ENCODE data around the gene GSTA5.
"Not testable (repeated sequence)": the region's sequence is repeated elsewhere in the genome, so short reads cannot be mapped to it uniquely, and the experiment has no call there.

The GSTA5 gene

DNA sequence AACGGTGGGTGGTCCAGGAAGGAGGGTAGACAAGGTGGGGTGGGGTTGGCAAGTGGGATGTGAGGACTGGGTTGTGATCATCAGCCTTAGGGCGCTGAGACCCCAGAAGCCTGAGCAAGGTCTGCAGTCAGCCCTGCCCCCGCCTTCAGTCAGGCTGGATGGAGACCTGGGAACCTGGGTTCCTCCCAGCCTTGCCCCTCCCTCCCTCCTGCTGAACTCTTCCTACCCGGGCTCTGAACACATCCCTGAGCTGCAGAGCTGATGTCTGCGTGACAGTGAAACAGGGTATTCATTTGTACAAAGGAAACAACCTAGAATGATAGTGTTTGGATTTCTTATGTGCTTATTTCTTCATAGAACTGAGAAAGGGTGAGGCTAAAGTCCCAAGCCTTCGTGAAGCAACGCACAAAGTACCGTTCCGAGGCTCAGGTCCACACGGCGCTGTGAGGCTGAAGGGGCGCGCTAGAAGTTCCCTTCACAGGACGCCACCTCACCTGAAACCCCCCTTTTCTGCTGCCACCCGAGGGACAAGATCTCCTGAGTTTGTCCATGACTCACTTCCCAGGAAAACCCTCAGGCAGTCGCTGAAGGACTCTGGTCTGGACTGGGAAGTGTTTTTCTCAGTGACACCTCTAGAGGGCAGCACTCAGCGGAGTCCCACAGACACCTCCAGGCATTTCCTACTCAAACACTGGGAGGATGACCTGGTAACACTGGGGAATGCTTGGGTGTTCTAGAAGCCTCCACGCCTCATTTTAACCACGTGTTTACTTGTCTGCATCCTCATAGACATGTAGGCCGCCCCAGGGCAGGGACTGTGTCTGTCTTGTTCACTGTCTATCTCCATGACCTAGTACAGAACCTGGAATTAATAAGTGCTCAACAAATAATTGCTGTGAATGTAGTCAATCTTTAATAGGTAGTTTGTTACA lies 1.2 kb downstream of the GSTA5 start:
- DNase-seq (ENCODE audit: insufficient read length, low spot score) (peak; percentile 74), FAIRE-seq (peak; percentile 31)

DNA sequence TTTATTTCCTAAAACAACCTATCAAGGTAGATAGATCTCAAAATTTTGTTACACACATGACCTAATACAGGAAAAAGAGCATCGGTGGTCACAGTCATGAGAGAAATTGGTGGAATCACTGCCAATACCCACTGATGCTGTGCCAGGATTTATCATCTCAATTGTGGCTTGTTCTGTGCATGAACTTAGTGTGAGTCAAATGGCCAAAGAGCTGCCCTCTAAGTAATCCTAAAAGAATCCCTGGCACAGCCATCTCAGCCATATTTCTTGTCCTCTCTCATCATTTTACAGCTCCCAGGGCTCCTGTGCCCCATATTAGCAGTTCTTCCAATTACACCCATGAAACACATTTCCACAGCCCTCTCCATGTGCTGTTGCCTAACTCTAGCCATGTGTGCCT lies 6.1 kb downstream of the GSTA5 start:
- DNase-seq (ENCODE audit: insufficient read length, low spot score) (no peak), FAIRE-seq (no peak)

DNA sequence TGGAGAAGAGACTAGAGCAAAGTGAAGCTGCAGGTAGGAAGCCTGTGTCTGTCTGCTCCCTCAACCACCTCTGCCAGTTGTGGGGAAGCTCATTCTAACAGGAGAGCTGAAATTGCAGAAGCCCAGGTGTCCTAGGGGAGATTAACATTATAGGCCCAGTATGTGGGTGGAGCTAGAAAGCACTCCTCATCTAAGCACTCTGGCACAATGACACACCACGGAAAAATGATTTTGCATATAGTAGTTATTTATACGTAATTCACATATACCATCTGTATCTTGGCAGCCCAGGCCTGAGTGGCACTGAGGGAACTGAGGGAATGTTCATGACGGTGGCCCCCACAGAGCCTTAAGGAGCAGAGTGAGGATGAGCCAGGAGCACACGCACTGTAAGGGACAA lies 9.7 kb downstream of the GSTA5 start:
- not testable (repeated sequence) for FAIRE-seq; DNase-seq (ENCODE audit: insufficient read length, low spot score)

DNA sequence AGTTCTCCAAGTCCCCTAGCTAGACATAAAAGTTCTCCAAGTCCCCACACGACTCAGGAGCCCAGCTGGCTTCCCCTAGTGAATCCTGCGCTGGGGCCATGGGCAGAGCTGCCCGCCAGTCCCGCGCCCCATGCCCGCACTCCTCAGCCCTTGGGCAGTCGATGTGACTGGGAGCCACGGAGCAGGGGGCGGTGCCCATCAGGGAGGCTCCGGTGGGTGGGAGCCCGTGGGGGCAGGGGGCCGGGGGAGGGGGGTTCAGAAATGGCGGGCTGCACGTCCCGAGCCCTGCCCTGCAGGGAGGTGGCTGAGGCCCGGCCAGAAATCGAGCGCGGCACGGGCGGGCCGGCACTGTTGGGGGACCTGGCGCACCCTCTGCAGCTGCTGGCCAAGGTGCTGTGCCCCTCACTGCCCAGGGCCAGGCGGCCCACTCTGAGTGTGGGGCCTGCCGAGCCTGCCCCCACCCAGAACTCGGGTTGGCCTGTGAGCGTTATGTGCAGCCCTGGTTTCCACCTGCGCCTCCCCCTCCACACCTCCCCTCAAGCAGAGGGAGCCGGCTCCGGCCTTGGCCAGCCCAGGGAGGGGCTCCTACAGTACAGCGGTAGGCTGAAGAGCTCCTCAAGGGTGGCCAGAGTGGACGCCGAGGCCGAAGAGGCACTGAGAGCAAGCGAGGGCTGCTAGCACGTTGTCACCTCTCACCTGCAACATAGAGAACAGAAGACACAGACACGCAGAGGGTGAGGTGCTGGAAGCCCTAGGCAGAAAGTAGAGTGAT lies 11.4 kb downstream of the GSTA5 start:
- FAIRE-seq = no peak
- DNase-seq (ENCODE audit: insufficient read length, low spot score) = no peak

DNA sequence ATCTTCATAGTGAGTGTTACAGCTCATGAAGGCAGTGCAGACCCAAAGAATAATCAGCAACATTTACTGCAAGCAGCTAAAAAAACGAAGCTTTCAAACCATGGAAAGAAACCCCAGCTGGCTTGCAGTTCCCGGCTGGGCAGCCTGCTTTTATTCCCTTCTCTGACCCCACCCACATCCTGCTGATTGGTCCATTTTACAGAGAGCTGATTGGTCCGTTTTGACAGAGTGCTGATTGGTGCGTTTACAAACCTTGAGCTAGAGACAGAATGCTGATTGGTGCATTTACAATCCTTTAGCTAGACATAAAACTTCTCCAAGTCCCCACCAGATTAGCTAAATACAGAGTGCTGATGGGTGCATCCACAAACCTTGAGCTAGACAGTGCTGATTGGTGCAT lies 12.0 kb downstream of the GSTA5 start:
- DNase-seq (ENCODE audit: insufficient read length, low spot score); FAIRE-seq: not testable (repeated sequence)

DNA sequence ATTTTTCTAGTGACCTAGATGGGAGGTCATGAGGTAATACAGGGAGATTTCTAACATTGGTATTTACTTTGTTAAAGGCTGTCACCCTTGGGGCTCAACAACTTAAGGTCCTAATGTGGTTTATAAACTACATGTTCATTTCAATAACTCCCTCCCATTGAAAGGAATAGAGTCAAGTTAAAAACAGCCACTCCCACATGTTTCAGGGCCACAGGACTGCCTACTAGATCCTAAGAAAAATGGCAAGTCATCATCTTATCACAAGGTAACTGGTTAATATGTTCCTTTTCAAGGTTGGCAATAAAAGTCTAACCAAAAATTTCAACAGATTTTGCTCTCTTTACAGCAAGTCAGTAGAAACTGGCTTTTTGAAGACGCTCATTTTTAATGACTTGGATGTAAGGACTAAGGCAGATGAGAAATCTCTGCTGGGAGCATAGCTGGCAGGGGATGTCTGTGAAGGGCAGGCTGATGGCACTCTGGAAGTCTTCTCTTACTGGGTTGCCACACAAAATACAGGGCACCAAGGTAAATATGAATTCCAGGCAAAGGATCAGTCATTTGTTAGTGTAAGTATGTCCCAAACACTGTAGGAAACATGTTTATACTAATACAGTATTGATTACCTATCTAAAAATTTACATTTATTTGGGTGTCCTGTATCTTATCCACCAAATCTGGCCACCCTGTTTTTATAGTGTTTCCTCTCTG lies 13.4 kb downstream of the GSTA5 start:
- FAIRE-seq = not testable (repeated sequence)

DNA sequence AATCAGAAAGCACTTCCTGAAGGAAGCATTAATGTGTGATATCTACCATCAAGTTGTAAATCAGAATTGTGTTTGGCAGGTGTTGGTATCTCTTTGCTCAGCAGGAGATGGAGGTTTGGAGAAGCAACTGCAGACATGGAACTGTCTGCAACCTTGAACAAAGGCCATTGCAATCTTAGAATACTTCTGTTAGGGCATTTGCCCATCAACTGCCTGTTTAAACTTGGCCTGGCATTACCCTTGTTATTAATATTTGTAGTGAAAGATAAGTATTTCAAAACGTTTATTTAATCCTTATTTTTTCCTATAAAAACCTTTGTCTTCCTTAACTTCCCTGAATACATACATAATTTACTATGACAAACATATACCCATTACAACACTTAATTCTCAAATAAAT lies 14.1 kb downstream of the GSTA5 start:
- DNase-seq (ENCODE audit: insufficient read length, low spot score) (no peak), FAIRE-seq (no peak)

More for the DNA sequence above, 13.4 kb downstream of the GSTA5 start:
- DNase-seq (ENCODE audit: insufficient read length, low spot score) = not testable (repeated sequence)

DNA sequence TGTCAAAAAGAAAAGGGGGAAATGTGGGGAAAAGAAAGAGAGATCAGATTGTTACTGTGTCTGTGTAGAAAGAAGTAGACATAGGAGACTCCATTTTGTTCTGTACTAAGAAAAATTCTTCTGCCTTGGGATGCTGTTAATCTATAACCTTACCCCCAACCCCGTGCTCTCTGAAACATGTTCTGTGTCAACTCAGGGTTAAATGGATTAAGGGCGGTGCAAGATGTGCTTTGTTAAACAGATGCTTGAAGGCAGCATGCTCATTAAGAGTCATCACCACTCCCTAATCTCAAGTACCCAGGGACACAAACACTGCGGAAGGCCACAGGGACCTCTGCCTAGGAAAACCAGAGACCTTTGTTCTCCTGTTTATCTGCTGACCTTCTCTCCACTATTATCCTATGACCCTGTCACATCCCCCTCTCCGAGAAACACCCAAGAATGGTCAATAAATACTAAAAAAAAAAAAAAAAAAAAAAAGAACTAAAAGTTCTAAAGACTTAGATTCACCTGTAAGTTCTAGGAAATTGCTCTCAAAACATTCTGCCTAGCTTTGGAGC lies 14.6 kb downstream of the GSTA5 start:
- not testable (repeated sequence) for DNase-seq (ENCODE audit: insufficient read length, low spot score)

DNA sequence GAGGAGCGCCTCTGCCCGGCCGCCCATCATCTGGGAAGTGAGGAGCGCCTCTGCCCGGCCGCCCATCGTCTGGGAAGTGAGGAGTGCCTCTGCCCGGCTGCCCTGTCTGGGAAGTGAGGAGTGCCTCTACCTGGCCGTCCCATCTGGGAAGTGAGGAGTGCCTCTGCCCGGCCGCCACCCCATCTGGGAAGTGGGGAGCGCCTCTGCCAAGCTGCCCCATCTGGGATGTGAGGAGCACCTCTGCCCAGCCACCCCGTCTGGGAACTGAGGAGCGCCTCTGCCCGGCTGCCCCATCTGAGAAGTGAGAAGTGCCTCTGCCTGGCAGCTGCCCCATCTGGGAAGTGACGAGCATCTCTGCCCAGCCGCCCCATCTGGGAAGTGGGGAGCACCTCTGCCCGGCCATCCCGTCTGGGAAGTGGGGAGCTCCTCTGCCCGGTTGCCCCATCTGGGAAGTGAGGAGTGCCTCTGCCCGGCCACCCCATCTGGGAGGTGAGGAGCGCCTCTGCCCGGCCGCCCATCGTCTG lies 15.3 kb downstream of the GSTA5 start:
- not testable (repeated sequence) for DNase-seq (ENCODE audit: insufficient read length, low spot score)

More for the DNA sequence above, 14.6 kb downstream of the GSTA5 start:
- FAIRE-seq = not testable (repeated sequence)

DNA sequence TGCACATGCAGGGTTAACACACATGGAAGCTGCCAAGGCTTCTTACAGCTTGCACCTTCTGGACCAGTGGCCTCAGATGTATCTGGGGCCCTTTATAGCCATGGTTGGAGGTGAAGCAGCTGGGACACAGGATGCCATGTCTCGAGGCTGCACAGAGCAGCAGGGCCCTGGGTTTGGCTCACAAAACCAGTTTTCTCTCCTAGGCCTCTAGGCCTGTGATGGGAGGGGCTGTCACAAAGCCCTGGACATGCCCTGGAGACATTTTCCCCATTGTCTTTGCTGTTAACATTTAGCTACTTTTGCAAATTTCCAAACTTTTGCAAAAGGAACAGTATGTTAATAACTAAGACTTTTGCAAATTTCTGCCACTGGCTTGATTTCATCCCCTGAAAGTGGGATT lies 18.8 kb downstream of the GSTA5 start:
- DNase-seq (ENCODE audit: insufficient read length, low spot score) (no peak), FAIRE-seq (no peak)

More for the DNA sequence above, 15.3 kb downstream of the GSTA5 start:
- FAIRE-seq = not testable (repeated sequence)

DNA sequence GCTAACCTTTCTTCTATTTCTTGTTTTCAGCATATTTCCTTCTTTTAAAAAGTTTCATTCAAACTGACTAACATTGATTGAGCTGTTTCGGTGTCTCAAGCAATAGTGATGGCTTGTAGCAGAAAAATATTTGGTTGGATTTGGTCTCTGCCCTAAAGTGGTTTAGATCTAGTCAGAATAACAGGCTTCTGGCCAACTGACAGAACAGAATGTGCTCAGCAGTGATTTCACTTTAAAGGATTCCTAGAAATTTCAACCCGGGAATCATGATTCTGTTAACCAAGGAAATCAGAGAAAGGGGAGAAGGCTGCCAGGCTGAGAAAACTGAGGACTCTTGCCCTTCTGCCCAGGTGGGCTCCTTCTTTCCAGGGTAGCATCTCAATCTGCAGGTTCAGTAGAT lies 20.4 kb downstream of the GSTA5 start:
- FAIRE-seq (no peak), DNase-seq (ENCODE audit: insufficient read length, low spot score) (no peak)

DNA sequence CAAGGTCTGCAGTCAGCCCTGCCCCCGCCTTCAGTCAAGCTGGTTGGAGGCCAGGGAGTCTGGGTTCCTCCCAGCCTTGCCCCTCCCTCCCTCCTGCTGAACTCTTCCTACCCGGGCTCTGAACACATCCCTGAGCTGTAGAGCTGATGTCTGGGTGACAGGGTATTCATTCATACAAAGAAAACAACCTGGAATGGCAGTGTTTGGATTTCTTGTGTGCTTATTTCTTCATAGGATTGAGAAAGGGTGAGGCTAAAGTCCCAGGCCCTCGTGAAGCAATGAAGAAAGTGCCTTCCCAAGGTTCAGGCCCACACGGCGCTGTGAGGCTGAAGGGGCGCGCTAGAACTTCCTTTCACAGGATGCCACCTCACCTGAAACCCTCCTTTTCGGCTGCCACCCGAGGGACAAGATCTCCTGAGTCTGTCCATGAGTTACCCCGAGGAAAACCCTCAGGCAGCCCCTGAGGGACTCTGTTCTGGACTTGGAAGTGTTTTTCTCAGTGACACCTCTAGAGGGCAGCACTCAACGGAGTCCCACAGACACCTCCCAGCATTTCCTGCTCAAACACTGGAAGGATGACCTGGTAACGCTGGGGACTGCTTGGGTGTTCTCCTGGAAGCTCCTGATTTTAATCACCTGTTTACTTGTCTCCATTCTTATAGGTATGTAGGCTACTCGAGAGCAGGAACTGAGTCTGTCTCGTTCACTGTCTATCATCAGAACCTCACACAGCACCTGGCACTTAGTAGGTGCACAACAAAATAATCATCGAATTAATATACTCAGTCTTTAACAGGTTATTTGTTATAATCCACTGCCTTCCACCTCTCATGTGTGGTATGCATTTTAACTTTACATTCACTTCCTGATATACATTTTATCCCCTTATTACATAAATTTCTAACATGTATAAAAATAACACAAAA lies 25.2 kb downstream of the GSTA5 start:
- peak; percentile 55 for FAIRE-seq
- DNase-seq (ENCODE audit: insufficient read length, low spot score) = peak; percentile 70

DNA sequence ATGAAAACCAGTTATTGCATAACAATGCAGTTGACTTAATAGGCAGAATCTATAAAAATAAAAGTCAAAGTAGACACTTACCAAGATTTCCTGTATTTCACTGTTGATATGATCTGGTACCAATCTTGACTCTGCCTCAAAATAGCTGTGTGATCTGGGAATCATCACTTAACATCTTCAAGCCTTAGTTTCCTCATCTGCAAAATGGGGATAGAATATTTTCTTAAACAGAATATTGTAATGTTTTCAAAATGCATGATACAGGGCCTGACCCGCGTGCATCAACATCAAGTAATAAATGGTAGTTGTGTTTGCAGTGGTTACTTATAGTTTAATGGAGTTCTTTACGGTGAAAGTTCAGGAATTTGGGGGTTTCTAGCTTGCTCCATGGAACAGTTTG lies 26.1 kb downstream of the GSTA5 start:
- FAIRE-seq; DNase-seq (ENCODE audit: insufficient read length, low spot score): not testable (repeated sequence)

DNA sequence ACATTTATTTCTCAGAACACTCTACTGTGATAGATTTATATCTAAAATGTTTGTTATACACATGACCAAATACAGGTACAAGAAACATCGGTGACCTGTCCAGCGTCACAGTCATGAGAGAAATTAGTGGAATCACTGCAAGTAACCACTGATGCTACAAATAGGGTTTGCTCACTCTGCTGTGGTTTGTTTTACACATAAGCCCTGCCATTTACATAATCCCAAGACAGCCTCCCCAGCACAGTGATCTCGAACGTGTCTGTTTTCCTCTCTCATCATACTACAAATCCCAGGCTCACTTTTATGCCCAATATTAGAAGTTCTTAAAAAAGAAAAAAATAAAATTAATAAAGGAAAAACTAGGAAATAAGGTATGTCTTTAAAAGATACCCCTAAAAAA lies 30.8 kb downstream of the GSTA5 start:
- not testable (repeated sequence) for FAIRE-seq; DNase-seq (ENCODE audit: insufficient read length, low spot score)

DNA sequence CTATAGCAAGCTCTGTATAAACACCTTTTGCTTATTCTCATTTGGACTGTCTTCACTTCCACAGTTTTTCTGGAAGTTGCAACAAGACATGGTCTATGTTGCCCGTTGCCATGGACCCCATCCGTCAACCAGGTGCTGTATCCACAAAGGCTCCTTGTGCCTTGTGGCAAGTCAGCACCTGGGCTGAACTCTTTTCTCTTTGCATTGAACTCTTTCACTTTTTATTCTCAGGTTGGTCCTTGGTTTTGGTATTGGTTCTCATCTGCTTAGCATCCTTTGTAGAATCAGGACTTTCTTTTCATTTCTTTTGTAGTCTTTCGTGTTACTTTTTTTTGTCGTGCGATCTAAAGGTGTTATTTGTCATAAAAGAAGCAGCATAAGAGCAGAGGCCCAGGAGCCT lies 32.0 kb downstream of the GSTA5 start:
- no peak for FAIRE-seq
- no peak for DNase-seq (ENCODE audit: insufficient read length, low spot score)

DNA sequence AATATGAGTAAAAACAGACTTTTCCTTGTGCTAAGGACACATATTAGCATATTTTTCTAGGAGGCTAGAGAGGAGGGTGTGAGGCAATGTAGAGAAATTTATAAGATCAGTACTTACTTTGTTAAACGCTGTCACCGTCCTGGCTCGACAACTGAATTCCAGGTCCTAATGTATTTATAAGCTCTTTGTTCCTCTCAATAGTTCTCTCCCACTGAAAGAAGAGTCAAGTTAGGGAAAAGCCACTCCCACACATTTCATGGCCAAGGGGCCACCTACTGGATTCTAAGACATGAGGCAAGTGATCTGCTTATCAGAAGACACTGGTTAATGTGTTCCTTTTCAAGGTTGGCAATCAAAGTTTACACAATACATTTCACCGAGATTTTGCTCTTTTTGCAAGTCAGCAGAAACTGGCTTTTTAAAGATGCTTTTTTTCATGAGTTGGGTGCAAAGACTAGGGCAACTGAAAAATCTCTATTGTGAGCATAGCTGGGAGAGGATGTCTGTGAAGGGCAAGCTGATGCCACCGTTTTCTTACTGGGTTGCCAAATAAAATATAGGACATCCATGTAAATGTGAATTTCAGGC lies 36.9 kb downstream of the GSTA5 start, which contains the start of gene GSTA1:
TSS of gene GSTA1 (minus strand) at position 149 of the 588 bp plus-strand sequence. CDS start 4,549 bp downstream, outside the sequence.
- FAIRE-seq; DNase-seq (ENCODE audit: insufficient read length, low spot score): not testable (repeated sequence)

DNA sequence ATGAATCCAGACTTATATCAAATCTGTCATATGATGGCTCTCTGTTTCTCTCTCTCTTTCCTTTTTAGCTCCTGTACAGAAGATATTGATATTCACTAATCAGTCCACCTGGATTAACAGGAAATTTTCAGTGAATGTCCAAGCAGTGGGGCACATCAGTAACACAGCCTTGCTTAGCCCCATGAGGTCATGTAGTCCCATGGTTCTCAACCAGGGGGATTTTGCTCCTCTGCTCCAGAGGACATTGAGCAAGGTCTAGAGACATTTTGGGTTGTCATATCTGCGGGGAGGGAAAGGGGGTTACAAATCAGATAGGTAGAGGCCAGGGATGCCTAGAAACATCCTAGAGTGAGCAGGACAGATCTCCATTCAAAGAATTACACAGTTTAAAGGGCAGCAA lies 37.8 kb downstream of the GSTA5 start:
- no peak for DNase-seq (ENCODE audit: insufficient read length, low spot score)
- no peak for FAIRE-seq

DNA sequence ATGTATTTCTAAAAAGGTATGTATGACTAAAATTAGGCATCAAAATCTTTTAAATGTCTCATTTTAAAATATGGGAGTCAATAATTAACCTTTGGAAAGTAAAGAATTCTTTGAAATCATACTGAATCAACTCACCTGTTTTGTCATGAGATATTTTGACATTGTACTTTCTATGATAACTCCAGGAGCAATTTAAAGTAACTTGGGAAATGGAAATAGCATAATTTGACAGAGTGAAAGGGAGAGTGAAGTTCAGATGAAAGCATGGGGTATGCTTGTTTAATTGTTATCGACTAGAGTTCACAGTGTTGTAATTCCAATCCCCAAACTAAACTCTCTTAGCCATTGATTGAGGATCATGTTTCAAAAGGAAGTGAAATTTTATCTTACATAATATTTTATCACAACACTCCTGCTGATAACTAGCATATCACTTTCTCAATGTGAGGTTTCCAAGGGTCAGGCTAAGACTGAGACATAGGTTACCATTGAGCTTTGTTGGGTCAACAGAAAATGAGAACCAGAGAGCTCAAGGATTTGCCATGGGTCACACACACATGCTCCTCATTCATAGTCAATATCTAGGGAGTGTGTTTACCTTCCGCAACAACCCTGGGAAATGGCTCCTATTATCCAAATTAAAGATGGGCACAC lies 39.3 kb downstream of the GSTA5 start:
- FAIRE-seq (no peak), DNase-seq (ENCODE audit: insufficient read length, low spot score) (no peak)
